ENCODE results near the gene SMYD3. TPM values are rescaled to one million over a fixed set of nuclear protein-coding genes. Genes with fewer than 3 reads are reported as not detected.

SMYD3 gene
- total and polyA plus RNA-seq, 2 donors (not counting 1 experiment from before 2014, with no cell fraction given): 69.4 to 83.1 TPM

GRCh38 chr1:245704341-245704740, 802.7 kb downstream of the SMYD3 start:
- H3K4me2 ChIP-seq (ENCODE audit: extremely low read depth, insufficient read depth, low read length): no peak overlapping the region
- no peaks in the 10 kb centered on the region for H3K9me3 ChIP-seq (ENCODE audit: control insufficient read depth, insufficient read depth, low read depth, low read length)
- no peak for TF ChIP-seq CTCF (conservative IDR thresholded peaks at IDR 0.05 in 1 of 2, IDR thresholded peaks at IDR 0.05 in 1 of 2; ENCODE audit: low read depth in 1 of 2, low read length in 2 of 2)
- no peak for TF ChIP-seq EZH2 (IDR thresholded peaks at IDR 0.05; ENCODE audit: low read length, missing control alignments)
- no peak overlapping the region for H2AFZ ChIP-seq (ENCODE audit: low read length)
- H3K4me3 ChIP-seq (replicated peaks in 1 of 4; ENCODE audit: control extremely low read depth in 1 of 4, insufficient read depth in 1 of 4, low read depth in 3 of 4, low read length in 4 of 4): no peak overlapping the region
- no peaks in the 10 kb centered on the region for H3K27me3 ChIP-seq (ENCODE audit: control insufficient read depth, insufficient read depth, low read length)
- H3K4me1 ChIP-seq (ENCODE audit: control insufficient read depth, extremely low read depth, insufficient read depth, low read length): peaks cover 3% of the 10 kb centered on the region
- no peak for DNase-seq (ENCODE audit: low read depth in 2 of 2)
- H3K36me3 ChIP-seq (ENCODE audit: control insufficient read depth, insufficient read depth, low read length): no peaks in the 10 kb centered on the region
- no peaks in the 10 kb centered on the region for H3K79me2 ChIP-seq (ENCODE audit: control insufficient read depth, insufficient read depth, low read length)
- H3K9ac ChIP-seq (ENCODE audit: insufficient read depth, low read length): no peak overlapping the region
- no peak overlapping the region for H3K27ac ChIP-seq (ENCODE audit: insufficient read depth, low read length)
- H4K20me1 ChIP-seq (ENCODE audit: control insufficient read depth, extremely low read depth, insufficient read depth, low read length): no peaks in the 10 kb centered on the region

- H4K20me1 ChIP-seq (ENCODE audit: control insufficient read depth, extremely low read depth, insufficient read depth, low read length): no peaks in the 10 kb centered on the region
- H3K4me2 ChIP-seq (ENCODE audit: extremely low read depth, insufficient read depth, low read length): no peak overlapping the region
- DNase-seq (ENCODE audit: low read depth in 2 of 2): no peak
- no peaks in the 10 kb centered on the region for H3K9me3 ChIP-seq (ENCODE audit: control insufficient read depth, insufficient read depth, low read depth, low read length)
- H3K79me2 ChIP-seq (ENCODE audit: control insufficient read depth, insufficient read depth, low read length): no peaks in the 10 kb centered on the region
- H3K9ac ChIP-seq (ENCODE audit: insufficient read depth, low read length): no peak overlapping the region
- no peak for TF ChIP-seq EZH2 (IDR thresholded peaks at IDR 0.05; ENCODE audit: low read length, missing control alignments)
- no peak for TF ChIP-seq CTCF (conservative IDR thresholded peaks at IDR 0.05 in 1 of 2, IDR thresholded peaks at IDR 0.05 in 1 of 2; ENCODE audit: low read depth in 1 of 2, low read length in 2 of 2)
- no peak overlapping the region for H2AFZ ChIP-seq (ENCODE audit: low read length)
- H3K4me3 ChIP-seq (replicated peaks in 1 of 4; ENCODE audit: control extremely low read depth in 1 of 4, insufficient read depth in 1 of 4, low read depth in 3 of 4, low read length in 4 of 4): no peak overlapping the region
- no peak overlapping the region for H3K27ac ChIP-seq (ENCODE audit: insufficient read depth, low read length)
- H3K27me3 ChIP-seq (ENCODE audit: control insufficient read depth, insufficient read depth, low read length): no peaks in the 10 kb centered on the region
- peaks cover 3% of the 10 kb centered on the region for H3K4me1 ChIP-seq (ENCODE audit: control insufficient read depth, extremely low read depth, insufficient read depth, low read length)
- no peaks in the 10 kb centered on the region for H3K36me3 ChIP-seq (ENCODE audit: control insufficient read depth, insufficient read depth, low read length)
Measured at GRCh38 chr1:245702346-245702745, 804.7 kb downstream of the SMYD3 start.

DNA sequence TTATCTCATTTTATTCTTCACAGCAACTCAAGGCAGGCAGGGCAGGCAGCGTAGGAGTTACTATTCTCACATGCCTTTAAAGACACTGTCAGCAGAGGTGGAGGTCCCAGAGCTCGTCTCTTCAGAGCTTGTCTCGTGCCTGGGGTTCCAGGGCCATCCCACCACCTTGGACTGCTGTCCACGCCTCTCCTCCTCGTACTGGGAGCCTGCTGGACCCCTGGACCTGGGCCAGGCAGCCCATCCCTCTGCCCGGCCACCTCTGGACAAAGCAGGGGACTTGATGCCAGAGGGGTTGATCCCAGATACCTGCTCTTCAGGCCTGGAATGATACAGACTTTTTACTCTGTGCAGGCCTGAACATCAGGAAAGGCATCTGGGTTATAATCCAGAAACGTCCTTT, 805.4 kb downstream of the SMYD3 start:
- no peaks in the 10 kb centered on the region for H3K9me3 ChIP-seq (ENCODE audit: control insufficient read depth, insufficient read depth, low read depth, low read length)
- no peak for DNase-seq (ENCODE audit: low read depth in 2 of 2)
- H3K4me1 ChIP-seq (ENCODE audit: control insufficient read depth, extremely low read depth, insufficient read depth, low read length): peaks cover 3% of the 10 kb centered on the region
- no peak overlapping the region for H3K4me2 ChIP-seq (ENCODE audit: extremely low read depth, insufficient read depth, low read length)
- no peaks in the 10 kb centered on the region for H3K27me3 ChIP-seq (ENCODE audit: control insufficient read depth, insufficient read depth, low read length)
- TF ChIP-seq CTCF (conservative IDR thresholded peaks at IDR 0.05 in 1 of 2, IDR thresholded peaks at IDR 0.05 in 1 of 2; ENCODE audit: low read depth in 1 of 2, low read length in 2 of 2) (no peak), EZH2 (IDR thresholded peaks at IDR 0.05; ENCODE audit: low read length, missing control alignments) (no peak)
- H3K4me3 ChIP-seq (replicated peaks in 1 of 4; ENCODE audit: control extremely low read depth in 1 of 4, insufficient read depth in 1 of 4, low read depth in 3 of 4, low read length in 4 of 4): no peak overlapping the region
- no peak overlapping the region for H3K27ac ChIP-seq (ENCODE audit: insufficient read depth, low read length)
- H3K36me3 ChIP-seq (ENCODE audit: control insufficient read depth, insufficient read depth, low read length): no peaks in the 10 kb centered on the region
- no peak overlapping the region for H2AFZ ChIP-seq (ENCODE audit: low read length)
- H3K79me2 ChIP-seq (ENCODE audit: control insufficient read depth, insufficient read depth, low read length): no peaks in the 10 kb centered on the region
- H3K9ac ChIP-seq (ENCODE audit: insufficient read depth, low read length): no peak overlapping the region
- no peaks in the 10 kb centered on the region for H4K20me1 ChIP-seq (ENCODE audit: control insufficient read depth, extremely low read depth, insufficient read depth, low read length)
